IMR-90 (cell line): ENCODE data around the gene CDCP2. TPM values are rescaled to one million over a fixed set of nuclear protein-coding genes. Genes with fewer than 3 reads are reported as not detected.
A peak's percentile ranks its signal among the peaks of the same experiment; 100 is the strongest.

Experiments used
- ATAC-seq: fragments of 200-7000 bp; cut with Tn5 transposase; 2 replicates; pipeline ENCODE4 v1.9.1; 2020; ENCODE audit warnings: low read depth, mild to moderate bottlenecking, moderate library complexity
- Bru-seq: library from RNA; stranded (reverse); fragments of 400-500 nt; gene quantifications from one replicate; lab custom pipeline; 2021; lab: Mats Ljungman, UMichigan
- BruChase-seq, 2 experiments: library from RNA; stranded (reverse); fragments of 400-500 nt; gene quantifications; one replicate each; lab custom pipeline; 2021; lab: Mats Ljungman, UMichigan
- BruUV-seq: library from RNA; stranded (reverse); fragments of 400-500 nt; replicated peaks from 2 replicates; lab custom pipeline; 2021; lab: Mats Ljungman, UMichigan
- CTCF ChIA-PET: fragments of 300-600 bp; formaldehyde crosslinking; extraction: SDS; loops from one replicate; lab custom pipeline; 2021; ENCODE audit warnings: antibody characterized with exemption; lab: Yijun Ruan, JAX
- POLR2A ChIA-PET: fragments of 300-600 bp; sonication (Branson Sonifier 250); formaldehyde crosslinking; loops from one replicate; lab custom pipeline; 2022; ENCODE audit warnings: antibody characterized with exemption; ENCODE audit not compliant: unreplicated experiment; lab: Charles Lee
- DNase-seq: peaks from one replicate; pipeline ENCODE4 v3.0.0; 2013
- H2AFZ ChIP-seq: replicated peaks from 2 replicates; pipeline ENCODE3; 2013; ENCODE audit warnings: low read length, mild to moderate bottlenecking; ENCODE audit not compliant: poor library complexity
- H2AK5ac ChIP-seq: 2 replicates; pipeline ENCODE4 v1.6.1; 2013; ENCODE audit warnings: low read depth, low read length, inconsistent platforms
- H2AK9ac ChIP-seq: replicated peaks from 2 replicates; pipeline ENCODE3; 2013; ENCODE audit warnings: mild to moderate bottlenecking, low read depth, low read length, moderate library complexity; ENCODE audit not compliant: poor library complexity
- H2BK120ac ChIP-seq: 2 replicates; pipeline ENCODE4 v1.6.1; 2013; ENCODE audit warnings: low read depth, low read length, inconsistent platforms
- H2BK15ac ChIP-seq: 3 replicates; pipeline ENCODE4 v1.6.1; 2013; ENCODE audit warnings: low read depth, low read length, inconsistent platforms
- H2BK20ac ChIP-seq: 2 replicates; pipeline ENCODE4 v1.6.1; 2013; ENCODE audit warnings: low read depth, mild to moderate bottlenecking, inconsistent platforms, low read length, moderate library complexity
- H2BK5ac ChIP-seq: 2 replicates; pipeline ENCODE4 v1.6.1; 2013; ENCODE audit warnings: mild to moderate bottlenecking, low read depth, low read length, inconsistent platforms; ENCODE audit not compliant: poor library complexity, severe bottlenecking
- H3K14ac ChIP-seq: replicated peaks from 2 replicates; pipeline ENCODE4 v1.6.1; 2013; ENCODE audit warnings: low read depth, low read length, inconsistent platforms
- H3K18ac ChIP-seq: 2 replicates; pipeline ENCODE4 v1.6.1; 2013; ENCODE audit warnings: low read depth, low read length, control low read depth
- H3K23ac ChIP-seq: 2 replicates; pipeline ENCODE4 v1.6.1; 2013; ENCODE audit warnings: low read depth, low read length, inconsistent platforms
- H3K27ac ChIP-seq: 2 replicates; pipeline ENCODE4 v1.5.1; 2013; ENCODE audit warnings: mild to moderate bottlenecking, control low read depth, low read length; ENCODE audit not compliant: insufficient read depth
- H3K27me3 ChIP-seq: 2 replicates; pipeline ENCODE4 v1.6.1; 2013; ENCODE audit warnings: low read length; ENCODE audit not compliant: control insufficient read depth, insufficient read depth
- H3K36me3 ChIP-seq: 2 replicates; pipeline ENCODE4 v1.6.1; 2013; ENCODE audit warnings: low read length, mixed read lengths; ENCODE audit not compliant: control insufficient read depth, insufficient read depth
- H3K4ac ChIP-seq: 2 replicates; pipeline ENCODE4 v1.6.1; 2013; ENCODE audit warnings: low read depth, low read length, inconsistent platforms
- H3K4me1 ChIP-seq: 2 replicates; pipeline ENCODE4 v1.6.1; 2013; ENCODE audit warnings: low read length, mixed read lengths; ENCODE audit not compliant: control insufficient read depth, insufficient read depth
- H3K4me2 ChIP-seq: 2 replicates; pipeline ENCODE4 v1.6.1; 2013; ENCODE audit warnings: low read depth, mild to moderate bottlenecking, control low read depth, low read length, moderate library complexity
- H3K4me3 ChIP-seq: 2 replicates; pipeline ENCODE4 v1.5.1; 2013; ENCODE audit warnings: low read depth, mild to moderate bottlenecking, control low read depth, low read length, moderate library complexity; ENCODE audit not compliant: insufficient read depth
- H3K56ac ChIP-seq: 2 replicates; pipeline ENCODE4 v1.6.1; 2013; ENCODE audit warnings: low read length, inconsistent platforms; ENCODE audit not compliant: insufficient read depth; ENCODE audit errors: extremely low read depth
- H3K79me1 ChIP-seq, 2 experiments: 2 replicates each; pipeline ENCODE4 v1.6.1; 2013; ENCODE audit warnings: low read length in 2 of 2, inconsistent platforms in 1 of 2, low read depth in 1 of 2
- H3K9ac ChIP-seq: 2 replicates; pipeline ENCODE4 v1.6.1; 2013; ENCODE audit warnings: low read depth, low read length, control low read depth
- H3K9me1 ChIP-seq: 2 replicates; pipeline ENCODE4 v1.6.1; 2013; ENCODE audit warnings: low read length, inconsistent platforms; ENCODE audit not compliant: insufficient read depth
- H3K9me3 ChIP-seq: 2 replicates; pipeline ENCODE4 v1.6.1; 2013; ENCODE audit warnings: low read length; ENCODE audit not compliant: control insufficient read depth, insufficient read depth
- H4K20me1 ChIP-seq: 2 replicates; pipeline ENCODE4 v1.6.1; 2013; ENCODE audit warnings: low read length, inconsistent platforms; ENCODE audit not compliant: insufficient read depth
- H4K5ac ChIP-seq: 2 replicates; pipeline ENCODE4 v1.6.1; 2013; ENCODE audit warnings: mild to moderate bottlenecking, low read depth, low read length, control low read depth
- H4K8ac ChIP-seq, 2 experiments: 2 replicates each; pipeline ENCODE4 v1.6.1; 2013; ENCODE audit warnings: low read depth in 2 of 2, low read length in 2 of 2, control low read depth in 1 of 2, inconsistent platforms in 1 of 2
- H4K91ac ChIP-seq: 2 replicates; pipeline ENCODE4 v1.6.1; 2013; ENCODE audit warnings: low read depth, low read length, inconsistent platforms; ENCODE audit not compliant: insufficient read depth
- BHLHE40 ChIP-seq: fragments of 150-350 bp; IDR thresholded peaks from 2 replicates; pipeline ENCODE4 v1.6.1; 2016; ENCODE audit warnings: mild to moderate bottlenecking, low read depth, low read length
- CEBPB ChIP-seq: IDR thresholded peaks from 2 replicates; pipeline ENCODE4 v1.6.1; 2012; ENCODE audit warnings: low read depth, low read length, improper control_type of control experiment
- CHD1 ChIP-seq: IDR thresholded peaks from 2 replicates; pipeline ENCODE4 v1.6.1; 2012; ENCODE audit warnings: low read depth, low read length, improper control_type of control experiment
- CTCF ChIP-seq: conservative IDR thresholded peaks from 2 replicates; pipeline ENCODE4 v1.5.1; 2012; ENCODE audit warnings: mild to moderate bottlenecking, low read depth, low read length, improper control_type of control experiment
- ELK1 ChIP-seq: fragments of 150-350 bp; IDR thresholded peaks from 2 replicates; pipeline ENCODE4 v1.6.1; 2016; ENCODE audit warnings: low read depth, mild to moderate bottlenecking, low read length, moderate library complexity, borderline replicate concordance
- FOS ChIP-seq: fragments of 150-350 bp; IDR thresholded peaks from 2 replicates; pipeline ENCODE4 v1.6.1; 2016; ENCODE audit warnings: low read depth, low read length
- MAFK ChIP-seq: IDR thresholded peaks from 2 replicates; pipeline ENCODE4 v1.6.1; 2012; ENCODE audit warnings: low read depth, low read length, improper control_type of control experiment
- MAZ ChIP-seq: IDR thresholded peaks from 2 replicates; pipeline ENCODE4 v1.6.1; 2012; ENCODE audit warnings: low read depth, mild to moderate bottlenecking, low read length, improper control_type of control experiment, moderate library complexity, borderline replicate concordance
- MXI1 ChIP-seq: IDR thresholded peaks from 2 replicates; pipeline ENCODE4 v1.6.1; 2012; ENCODE audit warnings: low read depth, mild to moderate bottlenecking, low read length, moderate library complexity, borderline replicate concordance
- NFE2L2 ChIP-seq: fragments of 150-350 bp; IDR thresholded peaks from 2 replicates; pipeline ENCODE4 v1.6.1; 2016; ENCODE audit warnings: low read depth, mild to moderate bottlenecking, low read length
- POLR2A ChIP-seq: IDR thresholded peaks from 2 replicates; pipeline ENCODE4 v1.6.1; 2012; ENCODE audit warnings: mild to moderate bottlenecking, low read depth, low read length
- RAD21 ChIP-seq: IDR thresholded peaks from 2 replicates; pipeline ENCODE4 v1.6.1; 2012; ENCODE audit warnings: low read length, improper control_type of control experiment
- RCOR1 ChIP-seq: IDR thresholded peaks from 2 replicates; pipeline ENCODE4 v1.6.1; 2012; ENCODE audit warnings: mild to moderate bottlenecking, low read length, improper control_type of control experiment; ENCODE audit not compliant: insufficient replicate concordance
- RFX5 ChIP-seq: IDR thresholded peaks from 2 replicates; pipeline ENCODE4 v1.8.0; 2012; ENCODE audit warnings: low read depth, mild to moderate bottlenecking, low read length, moderate library complexity
- SMC3 ChIP-seq: fragments of 150-350 bp; IDR thresholded peaks from 2 replicates; pipeline ENCODE4 v1.6.1; 2016; ENCODE audit warnings: low read depth, mild to moderate bottlenecking, antibody characterized with exemption, low read length, moderate library complexity
- WGBS, 2 experiments: methylation state at CpG; one replicate each; pipeline versions ENCODE4 v1.1.5 to v1.1.7; 2013; ENCODE audit warnings: missing lambda C conversion rate in 2 of 2; ENCODE audit not compliant: insufficient read length in 1 of 2; ENCODE audit errors: extremely low coverage in 2 of 2; 5-methylcytosine and 5-hydroxymethylcytosine counted together
- dilution Hi-C: fragments of 300-500 bp; cut with HindIII; formaldehyde crosslinking; loops from one replicate; pipeline ENCODE4 v1.14.3; 2018; ENCODE audit warnings: low sequenced_read_pairs; ENCODE audit not compliant: unreplicated experiment
- in situ Hi-C: fragments of 300-500 bp; cut with MboI; formaldehyde crosslinking; loops from 3 replicates; pipeline ENCODE4 v1.14.3; 2019; ENCODE audit warnings: low sequenced_read_pairs, inconsistent platforms, mixed read lengths
- intact Hi-C: fragments of 100-400 bp; cut with micrococcal nuclease; formaldehyde crosslinking; loops from 2 replicates; pipeline ENCODE4 v1.10.0; 2022
- long read RNA-seq: library from polyadenylated mRNA; unstranded; transcript quantifications from one replicate; pipeline ENCODE4 v2.0.0, GENCODE V29; 2021; ENCODE audit not compliant: unreplicated experiment
- polyA plus RNA-seq, 3 experiments: library from polyadenylated mRNA; depleted of rRNA; stranded (reverse); fragments of >200 nt; gene quantifications; 2 replicates each; pipeline ENCODE4 v1.2.3, GENCODE V29; 2012; ENCODE audit warnings: low replicate concordance in 1 of 3
- total RNA-seq: library from RNA; depleted of rRNA; stranded (reverse); fragments of >200 nt; gene quantifications from 2 replicates; pipeline ENCODE4 v1.2.3, GENCODE V29; 2012; rRNA removed
- TF ChIP-seq, protein P1 (sequence below): fragments of 150-350 bp; IDR thresholded peaks from 2 replicates; pipeline ENCODE4 v1.6.1; 2017; ENCODE audit warnings: mild to moderate bottlenecking, antibody characterized with exemption, low read length, low read depth

The CDCP2 gene
- total RNA-seq (not detected in 2 replicates), polyA plus RNA-seq (2012; rRNA removed) (not detected in 2 replicates), Bru-seq, nascent RNA (not detected), BruChase-seq, experiment 1, labeled RNA remaining after a 6-hour chase (not detected), BruChase-seq, experiment 2, labeled RNA remaining after a 2-hour chase (not detected)
- not detected in 2 replicates for polyA plus RNA-seq (2012; cell fraction: cytosol; rRNA removed)
- polyA plus RNA-seq (2012; cell fraction: nucleus; rRNA removed; ENCODE audit: low replicate concordance) = not detected in 2 replicates
- long read RNA-seq = 0 reads

DNA sequence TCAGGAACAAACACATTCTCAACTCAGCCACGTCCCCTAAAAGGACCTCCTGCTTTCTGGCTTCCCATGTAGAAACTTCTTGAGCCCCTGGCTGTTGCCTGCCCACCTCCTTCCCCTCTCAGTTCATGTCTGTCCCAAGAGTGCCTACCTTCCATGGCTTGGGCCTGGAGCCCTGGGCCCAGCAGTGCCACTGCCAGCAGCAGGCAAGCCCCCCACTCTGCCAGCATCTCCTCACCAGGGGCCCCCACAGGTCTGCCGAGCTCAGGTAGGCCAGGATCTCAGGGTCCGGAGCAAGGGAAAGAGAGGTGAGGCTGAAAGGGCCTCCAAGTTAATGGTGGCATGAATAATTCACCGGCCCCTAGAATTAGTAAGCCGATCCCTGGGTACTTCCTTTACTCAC lies at the start of gene CDCP2:
CDCP2 (minus strand) TSS at position 305 of the 400 bp plus-strand sequence; CDS start at position 227, 78 bp downstream.
- H4K5ac ChIP-seq = no peak within 1 kb of the TSS
- no peak within 1 kb of the TSS for H4K91ac ChIP-seq
- no CpG with 5 or more reads among the region's 5 CpGs for WGBS, 2 experiments
- CTCF ChIA-PET = no interaction called here
- no peaks in the 10 kb centered on the region for H3K36me3 ChIP-seq
- H3K4ac ChIP-seq = no peak within 1 kb of the TSS
- no peaks in the 10 kb centered on the region for H4K20me1 ChIP-seq
- H3K9me1 ChIP-seq = peaks cover 6% of the 10 kb centered on the region; the same call in 1 of the 2 replicates
- TF ChIP-seq NFE2L2 = no peak
- no peak for TF ChIP-seq RFX5
- TF ChIP-seq FOS = no peak
- no peak for TF ChIP-seq CTCF
- TF ChIP-seq CHD1 = no peak
- TF ChIP-seq POLR2A = no peak
- TF ChIP-seq MAFK = no peak
- TF ChIP-seq BHLHE40 = no peak
- TF ChIP-seq MXI1 = no peak
- no peak for TF ChIP-seq MAZ
- no peak for TF ChIP-seq ELK1
- TF ChIP-seq RCOR1 = no peak
- no peak for TF ChIP-seq SMC3
- TF ChIP-seq CEBPB = no peak
- TF ChIP-seq, protein P1, sequence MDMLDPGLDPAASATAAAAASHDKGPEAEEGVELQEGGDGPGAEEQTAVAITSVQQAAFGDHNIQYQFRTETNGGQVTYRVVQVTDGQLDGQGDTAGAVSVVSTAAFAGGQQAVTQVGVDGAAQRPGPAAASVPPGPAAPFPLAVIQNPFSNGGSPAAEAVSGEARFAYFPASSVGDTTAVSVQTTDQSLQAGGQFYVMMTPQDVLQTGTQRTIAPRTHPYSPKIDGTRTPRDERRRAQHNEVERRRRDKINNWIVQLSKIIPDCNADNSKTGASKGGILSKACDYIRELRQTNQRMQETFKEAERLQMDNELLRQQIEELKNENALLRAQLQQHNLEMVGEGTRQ = no peak
- TF ChIP-seq RAD21 = no peak
- H2BK20ac ChIP-seq = no peak within 1 kb of the TSS
- H3K56ac ChIP-seq = no peak within 1 kb of the TSS
- no peak within 1 kb of the TSS for H4K8ac ChIP-seq
- intact Hi-C loops (no loop called here), in situ Hi-C loops (no loop called here), dilution Hi-C loops (no loop called here)
- H3K23ac ChIP-seq = no peak within 1 kb of the TSS
- POLR2A ChIA-PET = no interaction called here
- H2BK15ac ChIP-seq = no peak within 1 kb of the TSS
- H3K4me3 ChIP-seq = no peak within 1 kb of the TSS
- DNase-seq = no peak
- no peak within 1 kb of the TSS for H2AK9ac ChIP-seq
- H3K9me3 ChIP-seq = no peaks in the 10 kb centered on the region
- no peak within 1 kb of the TSS for H2BK5ac ChIP-seq
- no peak within 1 kb of the TSS for H3K18ac ChIP-seq
- H3K27me3 ChIP-seq = peaks cover 2% of the 10 kb centered on the region; the same call in 1 of the 2 replicates
- BruUV-seq = no TSS peak
- H2AFZ ChIP-seq = peak within 1 kb of the TSS; percentile 73
- H3K4me1 ChIP-seq = peaks cover 6% of the 10 kb centered on the region
- H2BK120ac ChIP-seq = no peak within 1 kb of the TSS
- no peak within 1 kb of the TSS for H3K9ac ChIP-seq
- H2AK5ac ChIP-seq = no peak within 1 kb of the TSS
- no peak within 1 kb of the TSS for H3K14ac ChIP-seq
- H3K27ac ChIP-seq = no peak within 1 kb of the TSS
- no peak within 1 kb of the TSS for H3K4me2 ChIP-seq
- no peak for ATAC-seq
- H3K79me1 ChIP-seq = no peaks in the 10 kb centered on the region
